PC-3 (cell line): Measurements from ENCODE around the gene CHTF18. TPM values are rescaled to one million over a fixed set of nuclear protein-coding genes. Genes with fewer than 3 reads are reported as not detected.

Experiments used
- ATAC-seq: fragments of 200-7000 bp; cut with Tn5 transposase; 2 replicates; pipeline ENCODE4 v1.9.1; 2020; ENCODE audit warnings: mild to moderate bottlenecking, moderate library complexity
- BruUV-seq: library from RNA; stranded (reverse); fragments of 400-500 nt; replicated peaks from 2 replicates; lab custom pipeline; 2021; lab: Mats Ljungman, UMichigan
- CTCF ChIA-PET: fragments of 300-600 bp; sonication (Branson Sonifier 250); formaldehyde crosslinking; loops from one replicate; lab custom pipeline; 2022; ENCODE audit warnings: antibody characterized with exemption; lab: Charles Lee
- POLR2A ChIA-PET: fragments of 300-600 bp; sonication (Branson Sonifier 250); formaldehyde crosslinking; loops from one replicate; lab custom pipeline; 2022; ENCODE audit warnings: antibody characterized with exemption; ENCODE audit not compliant: unreplicated experiment; lab: Charles Lee
- DNase-seq: peaks from one replicate; pipeline ENCODE4 v3.0.0-alpha.2; 2015
- H2AFZ ChIP-seq: fragments of 300-600 bp; sonication (generic); 2 replicates; pipeline ENCODE4 v1.6.0; 2016; ENCODE audit warnings: antibody characterized with exemption, low read length
- H3F3A ChIP-seq: fragments of 300-600 bp; sonication (generic); one replicate; pipeline ENCODE4 v1.6.0; 2017; ENCODE audit warnings: antibody characterized with exemption, low read length, control low read depth, mild to moderate bottlenecking; ENCODE audit not compliant: unreplicated experiment
- H3K27ac ChIP-seq: fragments of 300-600 bp; sonication (generic); 2 replicates; pipeline ENCODE4 v1.5.1; 2016; ENCODE audit warnings: mild to moderate bottlenecking, low read length
- H3K27me3 ChIP-seq: fragments of 300-600 bp; sonication (generic); 2 replicates; pipeline ENCODE4 v1.6.1; 2016; ENCODE audit warnings: low read length, mixed read lengths
- H3K36me3 ChIP-seq: fragments of 300-600 bp; sonication (generic); 2 replicates; pipeline ENCODE4 v1.6.1; 2016; ENCODE audit warnings: low read depth, mixed run types, low read length, mixed read lengths
- H3K4me1 ChIP-seq: fragments of 300-600 bp; sonication (generic); 2 replicates; pipeline ENCODE4 v1.5.1; 2016; ENCODE audit warnings: low read length; ENCODE audit not compliant: insufficient read depth
- H3K4me2 ChIP-seq: fragments of 300-600 bp; sonication (generic); 2 replicates; pipeline ENCODE4 v1.6.0; 2016; ENCODE audit warnings: low read length
- H3K4me3 ChIP-seq: fragments of 300-600 bp; sonication (generic); 2 replicates; pipeline ENCODE4 v1.5.1; 2016; ENCODE audit warnings: mild to moderate bottlenecking, low read length, mixed read lengths
- H3K79me2 ChIP-seq: fragments of 300-600 bp; sonication (generic); 2 replicates; pipeline ENCODE4 v1.6.1; 2017; ENCODE audit warnings: low read length, mixed read lengths
- H3K9ac ChIP-seq: fragments of 300-600 bp; sonication (generic); 2 replicates; pipeline ENCODE4 v1.6.0; 2016; ENCODE audit warnings: mild to moderate bottlenecking, low read length
- H3K9me2 ChIP-seq: fragments of 300-600 bp; sonication (generic); replicated peaks from 2 replicates; pipeline ENCODE4 v1.6.1; 2016; ENCODE audit warnings: mixed run types, low read length, mixed read lengths
- H3K9me3 ChIP-seq: fragments of 300-600 bp; sonication (generic); 2 replicates; pipeline ENCODE4 v1.6.1; 2016; ENCODE audit warnings: low read length, mixed read lengths
- H4K20me1 ChIP-seq: fragments of 300-600 bp; sonication (generic); 2 replicates; pipeline ENCODE4 v1.6.1; 2016; ENCODE audit warnings: low read length, mixed read lengths
- CTCF ChIP-seq: fragments of 300-600 bp; sonication (generic); conservative IDR thresholded peaks from 2 replicates; pipeline ENCODE4 v1.5.1; 2017; ENCODE audit warnings: antibody characterized with exemption, low read depth, mild to moderate bottlenecking, low read length
- EZH2 ChIP-seq: fragments of 300-600 bp; sonication (generic); IDR thresholded peaks from one replicate; pipeline ENCODE4 v1.6.1; 2017; ENCODE audit warnings: antibody characterized with exemption, mild to moderate bottlenecking, low read length; ENCODE audit not compliant: unreplicated experiment
- EZH2phosphoT487 ChIP-seq: fragments of 300-600 bp; sonication (generic); IDR thresholded peaks from 2 replicates; pipeline ENCODE4 v1.6.1; 2018; ENCODE audit warnings: mild to moderate bottlenecking, antibody characterized with exemption, low read length, borderline replicate concordance
- intact Hi-C: fragments of 100-400 bp; cut with micrococcal nuclease; formaldehyde crosslinking; loops from 2 replicates; pipeline ENCODE4 v1.9.0; 2023
- total RNA-seq: library from RNA; depleted of rRNA; stranded (reverse); fragments of >200 nt; gene quantifications from 2 replicates; pipeline ENCODE4 v1.2.3, GENCODE V29; 2014

Gene CHTF18
- total RNA-seq, 1 experiment from 2014 or later: 79.0 TPM

DNA sequence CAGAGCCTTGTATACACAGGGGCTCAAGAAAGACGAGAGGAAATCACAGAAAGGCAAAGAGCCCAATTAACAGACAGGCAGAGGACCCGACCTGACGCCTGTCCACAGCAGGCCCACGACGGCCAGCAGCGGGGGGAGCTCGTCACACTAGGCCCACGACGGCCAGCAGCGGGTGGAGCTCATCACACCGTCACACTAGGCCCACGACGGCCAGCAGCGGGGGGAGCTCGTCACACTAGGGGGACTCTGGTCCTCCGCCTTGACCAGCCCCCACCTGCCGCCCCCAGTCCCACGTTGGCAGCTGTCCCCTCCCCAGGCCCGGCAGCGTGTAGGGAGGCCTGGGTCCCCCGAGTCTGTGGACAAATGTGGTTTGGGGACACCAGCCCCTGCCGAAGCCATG, 35.8 kb downstream of the CHTF18 start:
- ChIA-PET CTCF (no interaction called here), POLR2A (no interaction called here)
- no peak overlapping the region for H3K9ac ChIP-seq
- H4K20me1 ChIP-seq: no peaks in the 10 kb centered on the region
- no peaks in the 10 kb centered on the region for H3K4me1 ChIP-seq
- no peak for ATAC-seq
- no TSS peak for BruUV-seq
- intact Hi-C loops: no loop called here
- H3K4me2 ChIP-seq: no peak overlapping the region
- H3K4me3 ChIP-seq: no peak overlapping the region
- no peaks in the 10 kb centered on the region for H3K9me3 ChIP-seq
- no peaks in the 10 kb centered on the region for H3K36me3 ChIP-seq
- TF ChIP-seq EZH2 (no peak), EZH2phosphoT487 (no peak), CTCF (no peak)
- H3K79me2 ChIP-seq: no peaks in the 10 kb centered on the region
- no peaks in the 10 kb centered on the region for H3F3A ChIP-seq
- DNase-seq: no peak
- H3K27ac ChIP-seq: no peak overlapping the region
- H3K27me3 ChIP-seq: no peaks in the 10 kb centered on the region
- no peak overlapping the region for H2AFZ ChIP-seq
- no peaks in the 10 kb centered on the region for H3K9me2 ChIP-seq

DNA sequence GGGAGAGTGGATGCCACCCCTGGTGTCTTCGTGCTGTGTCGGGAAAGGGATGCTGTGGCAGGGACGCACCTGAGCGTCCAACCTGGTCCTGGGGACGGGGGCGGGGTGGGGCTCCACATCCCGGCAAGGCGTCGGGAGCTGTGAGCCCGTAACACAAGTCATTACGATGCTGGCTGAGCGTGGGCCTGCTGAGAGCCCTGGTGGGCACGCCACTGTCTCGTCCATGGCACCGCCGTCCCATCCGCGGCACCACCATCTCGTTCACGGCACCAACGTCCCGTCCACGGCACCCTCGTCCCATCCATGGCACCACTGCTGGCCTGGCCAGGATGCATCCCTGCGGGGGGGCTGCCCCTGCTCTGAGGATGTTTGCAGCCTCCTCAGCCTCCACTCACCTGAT, 36.2 kb downstream of the CHTF18 start:
- TF ChIP-seq CTCF (no peak), EZH2phosphoT487 (no peak), EZH2 (no peak)
- H3K4me3 ChIP-seq: no peak overlapping the region
- no peak overlapping the region for H3K4me2 ChIP-seq
- no peaks in the 10 kb centered on the region for H3K9me3 ChIP-seq
- H3K9me2 ChIP-seq: no peaks in the 10 kb centered on the region
- H3F3A ChIP-seq: no peaks in the 10 kb centered on the region
- no peaks in the 10 kb centered on the region for H3K27me3 ChIP-seq
- ATAC-seq (no peak), DNase-seq (no peak)
- no peaks in the 10 kb centered on the region for H3K4me1 ChIP-seq
- no peaks in the 10 kb centered on the region for H3K79me2 ChIP-seq
- H3K9ac ChIP-seq: no peak overlapping the region
- no peaks in the 10 kb centered on the region for H4K20me1 ChIP-seq
- BruUV-seq: no TSS peak
- no peaks in the 10 kb centered on the region for H3K36me3 ChIP-seq
- H2AFZ ChIP-seq: no peak overlapping the region
- CTCF ChIA-PET: no interaction called here
- intact Hi-C loops: no loop called here
- H3K27ac ChIP-seq: no peak overlapping the region
- POLR2A ChIA-PET: no interaction called here

DNA sequence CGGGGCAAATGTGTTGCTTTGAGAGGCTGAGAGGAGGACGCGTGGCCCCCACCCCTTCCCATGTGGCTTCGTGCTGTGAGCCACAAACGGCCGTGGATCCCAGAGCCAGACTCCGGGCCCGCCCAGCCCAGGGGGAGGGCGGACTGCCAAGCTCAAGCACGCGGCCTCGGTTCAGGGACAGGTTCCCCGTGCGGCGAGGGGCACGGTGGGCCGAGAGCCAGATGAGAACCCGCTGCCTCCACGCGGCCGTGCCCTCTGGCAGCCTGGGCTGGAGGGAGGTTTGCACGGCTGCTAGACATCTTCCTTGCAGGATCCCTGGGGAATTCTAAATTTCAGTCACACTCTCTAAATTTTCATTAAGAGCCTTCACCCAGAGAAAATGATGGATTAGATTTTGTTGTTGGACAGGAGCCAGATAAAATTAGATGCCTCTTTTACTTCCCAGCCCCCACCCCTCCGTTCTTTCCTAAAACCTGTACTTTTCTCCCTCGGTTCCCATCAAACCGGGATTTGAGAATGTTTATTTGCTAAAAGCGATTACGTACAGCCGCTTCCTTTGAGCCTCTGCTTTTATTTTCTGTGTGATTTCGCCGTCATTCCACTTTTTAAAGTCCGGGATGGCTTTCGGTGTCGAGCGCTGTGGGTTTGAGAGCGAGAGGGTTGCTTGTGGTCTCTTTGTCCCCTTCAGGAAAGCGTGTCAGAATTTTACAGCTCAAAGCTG, 37.1 kb downstream of the CHTF18 start:
- no peaks in the 10 kb centered on the region for H4K20me1 ChIP-seq
- ATAC-seq: no peak
- no peak overlapping the region for H3K9ac ChIP-seq
- ChIA-PET POLR2A (no interaction called here), CTCF (no interaction called here)
- DNase-seq: no peak
- no peak overlapping the region for H3K4me3 ChIP-seq
- H2AFZ ChIP-seq: peak overlapping the region; percentile 57
- no peaks in the 10 kb centered on the region for H3K36me3 ChIP-seq
- TF ChIP-seq CTCF (no peak), EZH2phosphoT487 (no peak), EZH2 (no peak)
- H3K9me3 ChIP-seq: no peaks in the 10 kb centered on the region
- no peaks in the 10 kb centered on the region for H3K9me2 ChIP-seq
- no peaks in the 10 kb centered on the region for H3K27me3 ChIP-seq
- H3K4me2 ChIP-seq: no peak overlapping the region
- H3K79me2 ChIP-seq: no peaks in the 10 kb centered on the region
- no peaks in the 10 kb centered on the region for H3K4me1 ChIP-seq
- no peak overlapping the region for H3K27ac ChIP-seq
- BruUV-seq: no TSS peak
- no peaks in the 10 kb centered on the region for H3F3A ChIP-seq
- intact Hi-C loops: no loop called here
